ENCODE measurements around the gene ZNF311. TPM values are rescaled to one million over a fixed set of nuclear protein-coding genes. Genes with fewer than 3 reads are reported as not detected.
"Not testable (repeated sequence)": the region's sequence is repeated elsewhere in the genome, so short reads cannot be mapped to it uniquely, and the experiment has no call there.

Gene ZNF311
- total and polyA plus RNA-seq, 7 experiments from 2014 or later, result 0.08 to 0.73 (median 0.47) TPM

- ChIA-PET POLR2A (interaction anchor here (0.7 kb wide), 1 partner anchor 38 kb away, joined by 3 read pairs; no protein-coding TSS in a partner anchor), CTCF (no interaction called here)
- Mint-ChIP-seq H3K4me3 (peak overlapping the region; percentile 12 to 83 (median 76)), H3K9me3 (peaks cover 0 to 13% (median 3%) of the 10 kb centered on the region in 11 donors), H3K4me1 (peaks cover 25 to 52% (median 39%) of the 10 kb centered on the region in 7 donors), H3K27me3 (peaks cover 30 to 50% (median 43%) of the 10 kb centered on the region in 5 donors), H3K36me3 (peaks cover 0 to 6% (median 3%) of the 10 kb centered on the region in 5 donors), H3K27ac (no peak overlapping the region)
- Histone ChIP-seq H3K36me3 (ENCODE audit: control insufficient read depth in 2 of 3, insufficient read depth in 3 of 3, low read length in 3 of 3) (no peaks in the 10 kb centered on the region), H3K9me3 (ENCODE audit: control insufficient read depth in 2 of 3, low read length in 3 of 3) (no peaks in the 10 kb centered on the region), H3K4me3 (ENCODE audit: low read length) (peak overlapping the region; percentile 37), H3K27ac (ENCODE audit: low read depth, low read length) (no peak overlapping the region), H3K27me3 (ENCODE audit: control insufficient read depth in 2 of 2, insufficient read depth in 2 of 2, low read length in 2 of 2) (no peaks in the 10 kb centered on the region), H3K4me1 (ENCODE audit: control insufficient read depth in 2 of 2, insufficient read depth in 2 of 2, low read length in 2 of 2) (peaks cover 7 to 15% of the 10 kb centered on the region in 2 donors)
- DNase-seq (no peak), ATAC-seq (no peak)
- intact Hi-C loops (cut with micrococcal nuclease), result no loop called here
Measured at GRCh38 chr6:28978133-28978491, 27.0 kb downstream of the ZNF311 start.

- H3K27ac ChIP-seq (ENCODE audit: low read depth, low read length), result no peak overlapping the region
- CTCF ChIA-PET, result interaction anchor here (1.0 to 2.1 kb wide), 3 partner anchors 9 to 139 kb away, joined by 3 to 12 read pairs (median 3); no protein-coding TSS in a partner anchor
Measured at GRCh38 chr6:28977341-28978132, 27.6 kb downstream of the ZNF311 start.

GRCh38 chr6:28976677-28977076 lies 28.4 kb downstream of the ZNF311 start:
- no peak for ATAC-seq
- H3K4me1 ChIP-seq (ENCODE audit: control insufficient read depth in 2 of 2, insufficient read depth in 2 of 2, low read length in 2 of 2), result peaks cover 7 to 15% of the 10 kb centered on the region in 2 donors
- peaks cover 0 to 7% (median 0%) of the 10 kb centered on the region in 11 donors for H3K9me3 Mint-ChIP-seq
- CTCF ChIA-PET, result interaction anchor here (1.0 to 2.1 kb wide), 3 partner anchors 10 to 139 kb away, joined by 3 to 12 read pairs (median 3); no protein-coding TSS in a partner anchor
- peaks cover 0 to 4% (median under 1%) of the 10 kb centered on the region in 5 donors for H3K36me3 Mint-ChIP-seq
- H3K4me3 ChIP-seq (ENCODE audit: low read length), result peak overlapping the region; percentile 37
- H3K36me3 ChIP-seq (ENCODE audit: control insufficient read depth in 2 of 3, insufficient read depth in 3 of 3, low read length in 3 of 3), result no peaks in the 10 kb centered on the region
- peak overlapping the region; percentile 6 to 83 (median 78) for H3K4me3 Mint-ChIP-seq
- no peak for DNase-seq
- peaks cover 23 to 38% (median 31%) of the 10 kb centered on the region in 7 donors for H3K4me1 Mint-ChIP-seq
- H3K27ac ChIP-seq (ENCODE audit: low read depth, low read length), result no peak overlapping the region
- POLR2A ChIA-PET, result no interaction called here
- peaks cover 32 to 45% (median 38%) of the 10 kb centered on the region in 5 donors for H3K27me3 Mint-ChIP-seq
- no peak overlapping the region for H3K27ac Mint-ChIP-seq
- intact Hi-C loops (cut with micrococcal nuclease), result no loop called here
- no peaks in the 10 kb centered on the region for H3K9me3 ChIP-seq (ENCODE audit: control insufficient read depth in 2 of 3, low read length in 3 of 3)
- no peaks in the 10 kb centered on the region for H3K27me3 ChIP-seq (ENCODE audit: control insufficient read depth in 2 of 2, insufficient read depth in 2 of 2, low read length in 2 of 2)

More at GRCh38 chr6:28977341-28978132, 27.6 kb downstream of the ZNF311 start:
- no peaks in the 10 kb centered on the region for H3K36me3 ChIP-seq (ENCODE audit: control insufficient read depth in 2 of 3, insufficient read depth in 3 of 3, low read length in 3 of 3)
- POLR2A ChIA-PET, result interaction anchor here (0.6 kb wide), 1 partner anchor 143 kb away, joined by 4 read pairs; no protein-coding TSS in a partner anchor
- Mint-ChIP-seq H3K4me1 (peaks cover 23 to 46% (median 34%) of the 10 kb centered on the region in 7 donors), H3K4me3 (peak overlapping the region; percentile 71 to 83 (median 78)), H3K27me3 (peaks cover 32 to 50% (median 43%) of the 10 kb centered on the region in 5 donors), H3K27ac (no peak overlapping the region), H3K36me3 (peaks cover 0 to 6% (median 3%) of the 10 kb centered on the region in 5 donors), H3K9me3 (peaks cover 0 to 13% (median 3%) of the 10 kb centered on the region in 11 donors)
- ATAC-seq, result peak; percentile 17
- no peaks in the 10 kb centered on the region for H3K27me3 ChIP-seq (ENCODE audit: control insufficient read depth in 2 of 2, insufficient read depth in 2 of 2, low read length in 2 of 2)
- intact Hi-C loops (cut with micrococcal nuclease), result no loop called here
- peak overlapping the region; percentile 37 for H3K4me3 ChIP-seq (ENCODE audit: low read length)
- H3K4me1 ChIP-seq (ENCODE audit: control insufficient read depth in 2 of 2, insufficient read depth in 2 of 2, low read length in 2 of 2), result peaks cover 7 to 15% of the 10 kb centered on the region in 2 donors
- peak in 2 of 9 donors; percentile 12 to 16 for DNase-seq
- H3K9me3 ChIP-seq (ENCODE audit: control insufficient read depth in 2 of 3, low read length in 3 of 3), result no peaks in the 10 kb centered on the region

- no peak overlapping the region for H3K27ac Mint-ChIP-seq
- H3K4me1 Mint-ChIP-seq, result peaks cover 12 to 20% (median 16%) of the 10 kb centered on the region in 7 donors
- H3K9me3 Mint-ChIP-seq, result peaks cover 0 to 8% (median 1%) of the 10 kb centered on the region in 11 donors
- ATAC-seq (no peak), DNase-seq (no peak)
- Histone ChIP-seq H3K9me3 (ENCODE audit: control insufficient read depth in 2 of 3, low read length in 3 of 3) (no peaks in the 10 kb centered on the region), H3K27me3 (ENCODE audit: control insufficient read depth in 2 of 2, insufficient read depth in 2 of 2, low read length in 2 of 2) (no peaks in the 10 kb centered on the region), H3K36me3 (ENCODE audit: control insufficient read depth in 2 of 3, insufficient read depth in 3 of 3, low read length in 3 of 3) (no peaks in the 10 kb centered on the region), H3K27ac (ENCODE audit: low read depth, low read length) (no peak overlapping the region), H3K4me1 (ENCODE audit: control insufficient read depth in 2 of 2, insufficient read depth in 2 of 2, low read length in 2 of 2) (peaks cover 0 to 7% of the 10 kb centered on the region in 2 donors), H3K4me3 (ENCODE audit: low read length) (no peak overlapping the region)
- H3K4me3 Mint-ChIP-seq, result no peak overlapping the region
- peaks cover 30 to 39% (median 34%) of the 10 kb centered on the region in 5 donors for H3K27me3 Mint-ChIP-seq
- POLR2A ChIA-PET, result no interaction called here
- intact Hi-C loops (cut with micrococcal nuclease), result no loop called here
- peaks cover 0 to 4% (median 0%) of the 10 kb centered on the region in 5 donors for H3K36me3 Mint-ChIP-seq
- CTCF ChIA-PET, result no interaction called here
Measured at GRCh38 chr6:28974505-28974904, 30.6 kb downstream of the ZNF311 start.

GRCh38 chr6:28970056-28970455 lies 35.1 kb downstream of the ZNF311 start:
- POLR2A ChIA-PET; DNase-seq; ATAC-seq; H3K27me3 ChIP-seq (ENCODE audit: control insufficient read depth in 2 of 2, insufficient read depth in 2 of 2, low read length in 2 of 2); H3K27ac Mint-ChIP-seq; H3K36me3 Mint-ChIP-seq; H3K4me1 ChIP-seq (ENCODE audit: control insufficient read depth in 2 of 2, insufficient read depth in 2 of 2, low read length in 2 of 2); intact Hi-C loops (cut with micrococcal nuclease); H3K27ac ChIP-seq (ENCODE audit: low read depth, low read length); H3K4me1 Mint-ChIP-seq; H3K36me3 ChIP-seq (ENCODE audit: control insufficient read depth in 2 of 3, insufficient read depth in 3 of 3, low read length in 3 of 3); H3K9me3 ChIP-seq (ENCODE audit: control insufficient read depth in 2 of 3, low read length in 3 of 3); H3K4me3 Mint-ChIP-seq; H3K4me3 ChIP-seq (ENCODE audit: low read length): not testable (repeated sequence)
- peaks cover 17 to 32% (median 18%) of the 10 kb centered on the region in 5 donors for H3K27me3 Mint-ChIP-seq
- H3K9me3 Mint-ChIP-seq, result peaks cover 0 to 36% (median 14%) of the 10 kb centered on the region in 11 donors
- CTCF ChIA-PET, result interaction anchor here (0.6 kb wide), 2 partner anchors 1080 to 1507 kb away, joined by 3 to 5 read pairs; a partner anchor contains a TSS

GRCh38 chr6:28969129-28969528 lies 36.0 kb downstream of the ZNF311 start:
- no peak overlapping the region for H3K27ac Mint-ChIP-seq
- Histone ChIP-seq H3K27me3 (ENCODE audit: control insufficient read depth in 2 of 2, insufficient read depth in 2 of 2, low read length in 2 of 2) (no peaks in the 10 kb centered on the region), H3K36me3 (ENCODE audit: control insufficient read depth in 2 of 3, insufficient read depth in 3 of 3, low read length in 3 of 3) (no peaks in the 10 kb centered on the region), H3K27ac (ENCODE audit: low read depth, low read length) (no peak overlapping the region), H3K4me3 (ENCODE audit: low read length) (no peak overlapping the region), H3K9me3 (ENCODE audit: control insufficient read depth in 2 of 3, low read length in 3 of 3) (no peaks in the 10 kb centered on the region), H3K4me1 (ENCODE audit: control insufficient read depth in 2 of 2, insufficient read depth in 2 of 2, low read length in 2 of 2) (no peaks in the 10 kb centered on the region)
- ATAC-seq (no peak), DNase-seq (no peak)
- intact Hi-C loops (cut with micrococcal nuclease), result no loop called here
- ChIA-PET POLR2A (no interaction called here), CTCF (no interaction called here)
- H3K9me3 Mint-ChIP-seq, result peaks cover 0 to 36% (median 15%) of the 10 kb centered on the region in 11 donors
- peaks cover 0 to 9% (median 0%) of the 10 kb centered on the region in 5 donors for H3K36me3 Mint-ChIP-seq
- no peak overlapping the region for H3K4me3 Mint-ChIP-seq
- H3K4me1 Mint-ChIP-seq, result no peaks in the 10 kb centered on the region
- H3K27me3 Mint-ChIP-seq, result peaks cover 12 to 31% (median 21%) of the 10 kb centered on the region in 5 donors
